H9 (cell line): ENCODE measurements around the gene TGM2. TPM values are rescaled to one million over a fixed set of nuclear protein-coding genes. Genes with fewer than 3 reads are reported as not detected.

Source experiments
- DNase-seq: peaks from one replicate; pipeline ENCODE4 v3.0.0-alpha.2; 2017
- H2AFZ ChIP-seq: one replicate; pipeline ENCODE4 v1.6.1; 2013; ENCODE audit warnings: mild to moderate bottlenecking, low read length, control low read depth, moderate library complexity
- H2AK5ac ChIP-seq: 2 replicates; pipeline ENCODE4 v1.6.1; 2013; ENCODE audit warnings: low read length, control low read depth, mixed read lengths; ENCODE audit not compliant: insufficient read length
- H2BK120ac ChIP-seq: one replicate; pipeline ENCODE4 v1.6.1; 2013; ENCODE audit warnings: low read depth, mild to moderate bottlenecking, low read length, control low read depth, inconsistent platforms; ENCODE audit not compliant: poor library complexity, severe bottlenecking
- H2BK12ac ChIP-seq: 2 replicates; pipeline ENCODE4 v1.6.1; 2013; ENCODE audit warnings: low read length, control low read depth, mixed read lengths, low read depth; ENCODE audit not compliant: insufficient read length
- H2BK15ac ChIP-seq: 2 replicates; pipeline ENCODE4 v1.6.1; 2013; ENCODE audit warnings: low read depth, low read length, control low read depth
- H2BK20ac ChIP-seq: one replicate; pipeline ENCODE4 v1.6.1; 2013; ENCODE audit warnings: low read depth, mild to moderate bottlenecking, low read length, control low read depth, inconsistent platforms; ENCODE audit not compliant: poor library complexity, severe bottlenecking
- H2BK5ac ChIP-seq: 2 replicates; pipeline ENCODE4 v1.6.1; 2013; ENCODE audit warnings: low read length, control low read depth, mixed read lengths; ENCODE audit not compliant: insufficient read length
- H3K14ac ChIP-seq: 2 replicates; pipeline ENCODE4 v1.6.1; 2013; ENCODE audit warnings: low read length, control low read depth; ENCODE audit not compliant: insufficient read depth
- H3K18ac ChIP-seq: 2 replicates; pipeline ENCODE4 v1.6.1; 2013; ENCODE audit warnings: low read depth, mild to moderate bottlenecking, mixed read lengths, low read length, control low read depth; ENCODE audit not compliant: insufficient read length
- H3K23ac ChIP-seq: 2 replicates; pipeline ENCODE4 v1.6.1; 2013; ENCODE audit warnings: low read length, control low read depth, mixed read lengths, low read depth; ENCODE audit not compliant: insufficient read length
- H3K23me2 ChIP-seq: 2 replicates; pipeline ENCODE4 v1.6.1; 2013; ENCODE audit warnings: low read depth, mild to moderate bottlenecking, mixed read lengths, low read length, control low read depth; ENCODE audit not compliant: insufficient read length, poor library complexity, severe bottlenecking
- H3K27ac ChIP-seq: 2 replicates; pipeline ENCODE4 v1.5.1; 2013; ENCODE audit warnings: low read length, control low read depth, mixed read lengths, low read depth; ENCODE audit not compliant: insufficient read length
- H3K27me3 ChIP-seq: 2 replicates; pipeline ENCODE4 v1.6.1; 2013; ENCODE audit warnings: low read length, control low read depth, inconsistent platforms; ENCODE audit not compliant: insufficient read depth
- H3K4ac ChIP-seq: 2 replicates; pipeline ENCODE4 v1.6.1; 2013; ENCODE audit warnings: low read depth, mild to moderate bottlenecking, control low read depth, inconsistent platforms, low read length, moderate library complexity
- H3K4me1 ChIP-seq: 2 replicates; pipeline ENCODE4 v1.6.1; 2013; ENCODE audit warnings: low read length, control low read depth, inconsistent platforms; ENCODE audit not compliant: insufficient read depth
- H3K4me2 ChIP-seq: 2 replicates; pipeline ENCODE4 v1.6.1; 2013; ENCODE audit warnings: low read length, control low read depth, mixed read lengths; ENCODE audit not compliant: insufficient read length, insufficient read depth
- H3K56ac ChIP-seq: 2 replicates; pipeline ENCODE4 v1.6.1; 2013; ENCODE audit warnings: low read depth, mild to moderate bottlenecking, mixed read lengths, low read length, control low read depth; ENCODE audit not compliant: insufficient read length
- H3K79me1 ChIP-seq: 2 replicates; pipeline ENCODE4 v1.6.1; 2013; ENCODE audit warnings: low read depth, mild to moderate bottlenecking, moderate library complexity, low read length, control low read depth, inconsistent platforms; ENCODE audit not compliant: insufficient read depth, poor library complexity, severe bottlenecking
- H3K79me2 ChIP-seq: 2 replicates; pipeline ENCODE4 v1.6.1; 2013; ENCODE audit warnings: low read length, control low read depth, inconsistent platforms; ENCODE audit not compliant: insufficient read depth
- H3K9ac ChIP-seq: 2 replicates; pipeline ENCODE4 v1.6.1; 2013; ENCODE audit warnings: low read length, control low read depth, mixed read lengths; ENCODE audit not compliant: insufficient read length; ENCODE audit errors: extremely low read depth
- H3K9me3 ChIP-seq: one replicate; pipeline ENCODE4 v1.6.1; 2013; ENCODE audit warnings: low read depth, low read length, inconsistent platforms; ENCODE audit not compliant: control insufficient read depth
- H3T11ph ChIP-seq: one replicate; pipeline ENCODE4 v1.6.1; 2013; ENCODE audit warnings: mild to moderate bottlenecking, low read length, control low read depth, inconsistent platforms
- H4K20me1 ChIP-seq: one replicate; pipeline ENCODE4 v1.6.1; 2013; ENCODE audit not compliant: control insufficient read depth, insufficient read length, insufficient read depth
- H4K5ac ChIP-seq: 2 replicates; pipeline ENCODE4 v1.6.1; 2013; ENCODE audit warnings: low read depth, mild to moderate bottlenecking, mixed read lengths, low read length, control low read depth; ENCODE audit not compliant: insufficient read length
- H4K8ac ChIP-seq: replicated peaks from 2 replicates; pipeline ENCODE4 v1.6.1; 2013; ENCODE audit warnings: low read length, control low read depth, mixed read lengths, low read depth; ENCODE audit not compliant: insufficient read length
- H4K91ac ChIP-seq: 2 replicates; pipeline ENCODE4 v1.6.1; 2013; ENCODE audit warnings: low read depth, mild to moderate bottlenecking, moderate library complexity, mixed read lengths, low read length, control low read depth; ENCODE audit not compliant: insufficient read length
- H3K27ac Mint-ChIP-seq, 3 experiments: 2 replicates in 2 of 3; 3 replicates in 1 of 3; pipeline ENCODE4 v1.8.0; 2020 to 2021; ENCODE audit warnings: mixed read lengths in 3 of 3, mild to moderate bottlenecking in 1 of 3, moderate library complexity in 1 of 3
- H3K27me3 Mint-ChIP-seq: 2 replicates; pipeline ENCODE4 v1.8.0; 2021; ENCODE audit warnings: low read depth, mild to moderate bottlenecking, moderate library complexity, mixed read lengths
- H3K36me3 Mint-ChIP-seq, 3 experiments: 2 replicates in 2 of 3; 3 replicates in 1 of 3; pipeline ENCODE4 v1.8.0; 2020 to 2021; ENCODE audit warnings: low read depth in 3 of 3, mixed read lengths in 3 of 3; ENCODE audit not compliant: insufficient read depth in 1 of 3
- H3K4me1 Mint-ChIP-seq, 2 experiments: 2 replicates each; pipeline ENCODE4 v1.8.0; 2020; ENCODE audit warnings: mixed read lengths in 2 of 2
- H3K4me3 Mint-ChIP-seq, 2 experiments: 2 replicates in 1 of 2; 3 replicates in 1 of 2; pipeline ENCODE4 v1.8.0; 2020 to 2021; ENCODE audit warnings: mild to moderate bottlenecking in 2 of 2, mixed read lengths in 2 of 2, moderate library complexity in 1 of 2
- H3K9me3 Mint-ChIP-seq, 2 experiments: 2 replicates in 1 of 2; 3 replicates in 1 of 2; pipeline ENCODE4 v1.8.0; 2020; ENCODE audit warnings: mild to moderate bottlenecking in 2 of 2, mixed read lengths in 2 of 2, moderate library complexity in 1 of 2
- WGBS: extraction: QIAGEN DNeasy Blood & Tissue Kit; methylation state at CpG from one replicate; pipeline ENCODE4 v1.1.7; 2013; ENCODE audit warnings: missing lambda C conversion rate, low lambda C conversion rate, mixed read lengths; ENCODE audit not compliant: insufficient read length; ENCODE audit errors: extremely low coverage; 5-methylcytosine and 5-hydroxymethylcytosine counted together
- total RNA-seq: library from RNA; stranded (reverse); gene quantifications from 2 replicates; pipeline ENCODE4 v1.2.1, GENCODE V29; 2021
- TF ChIP-seq, protein P1 (sequence below): fragments of 200-600 bp; sonication (generic); conservative IDR thresholded peaks from 3 replicates; pipeline ENCODE4 v1.8.0; 2021; ENCODE audit warnings: antibody characterized with exemption, mild to moderate bottlenecking

Gene TGM2
- total RNA-seq, 1 experiment from 2014 or later = 1.1 TPM

DNA sequence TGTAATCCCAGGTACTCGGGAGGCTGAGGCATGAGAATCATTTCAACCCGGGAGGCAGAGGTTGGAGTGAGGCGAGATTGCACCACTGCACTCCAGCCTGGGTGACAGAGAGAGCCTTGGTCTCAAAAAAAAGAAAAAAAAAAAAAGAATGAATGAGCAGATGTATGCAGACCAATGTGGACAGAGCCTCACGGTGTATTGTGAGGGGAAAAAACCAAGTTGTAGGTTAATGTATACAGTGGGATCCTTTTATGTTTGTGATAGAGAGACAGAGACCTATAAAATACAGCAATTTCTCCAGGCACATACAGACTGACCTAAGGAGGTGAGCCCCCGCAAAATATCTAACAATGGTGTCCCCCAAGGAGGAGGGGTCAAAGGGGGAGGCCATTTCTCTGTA lies 11.7 kb downstream of the TGM2 start:
- H4K91ac ChIP-seq = no peak overlapping the region
- Mint-ChIP-seq H3K36me3 (no peaks in the 10 kb centered on the region; a peak in 1 of 7 replicates), H3K4me1 (peaks cover 3 to 14% of the 10 kb centered on the region in 2 experiments), H3K27me3 (peaks cover 1% of the 10 kb centered on the region), H3K27ac (no peak overlapping the region), H3K4me3 (no peak overlapping the region), H3K9me3 (no peaks in the 10 kb centered on the region)
- H4K20me1 ChIP-seq = no peaks in the 10 kb centered on the region
- no peak overlapping the region for H3K23ac ChIP-seq
- TF ChIP-seq, protein P1, sequence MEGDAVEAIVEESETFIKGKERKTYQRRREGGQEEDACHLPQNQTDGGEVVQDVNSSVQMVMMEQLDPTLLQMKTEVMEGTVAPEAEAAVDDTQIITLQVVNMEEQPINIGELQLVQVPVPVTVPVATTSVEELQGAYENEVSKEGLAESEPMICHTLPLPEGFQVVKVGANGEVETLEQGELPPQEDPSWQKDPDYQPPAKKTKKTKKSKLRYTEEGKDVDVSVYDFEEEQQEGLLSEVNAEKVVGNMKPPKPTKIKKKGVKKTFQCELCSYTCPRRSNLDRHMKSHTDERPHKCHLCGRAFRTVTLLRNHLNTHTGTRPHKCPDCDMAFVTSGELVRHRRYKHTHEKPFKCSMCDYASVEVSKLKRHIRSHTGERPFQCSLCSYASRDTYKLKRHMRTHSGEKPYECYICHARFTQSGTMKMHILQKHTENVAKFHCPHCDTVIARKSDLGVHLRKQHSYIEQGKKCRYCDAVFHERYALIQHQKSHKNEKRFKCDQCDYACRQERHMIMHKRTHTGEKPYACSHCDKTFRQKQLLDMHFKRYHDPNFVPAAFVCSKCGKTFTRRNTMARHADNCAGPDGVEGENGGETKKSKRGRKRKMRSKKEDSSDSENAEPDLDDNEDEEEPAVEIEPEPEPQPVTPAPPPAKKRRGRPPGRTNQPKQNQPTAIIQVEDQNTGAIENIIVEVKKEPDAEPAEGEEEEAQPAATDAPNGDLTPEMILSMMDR = no peak
- no peak overlapping the region for H2AFZ ChIP-seq
- no peak overlapping the region for H3K9ac ChIP-seq
- H3K56ac ChIP-seq = no peak overlapping the region
- H3K4ac ChIP-seq = no peak overlapping the region
- H3K27ac ChIP-seq = no peak overlapping the region
- no peaks in the 10 kb centered on the region for H3K27me3 ChIP-seq
- H2BK20ac ChIP-seq = no peak overlapping the region
- no peak overlapping the region for H2BK12ac ChIP-seq
- H3K79me1 ChIP-seq = no peaks in the 10 kb centered on the region
- no peak overlapping the region for H3K14ac ChIP-seq
- H4K8ac ChIP-seq = no peak overlapping the region
- H3T11ph ChIP-seq = no peak overlapping the region
- H3K4me2 ChIP-seq = no peak overlapping the region
- H3K9me3 ChIP-seq = no peaks in the 10 kb centered on the region
- peaks cover 3% of the 10 kb centered on the region for H3K23me2 ChIP-seq
- H2BK15ac ChIP-seq = no peak overlapping the region
- no peak overlapping the region for H4K5ac ChIP-seq
- H3K79me2 ChIP-seq = no peaks in the 10 kb centered on the region
- DNase-seq = no peak
- no CpG with 5 or more reads among the region's 5 CpGs for WGBS
- H2AK5ac ChIP-seq = no peak overlapping the region
- H2BK5ac ChIP-seq = no peak overlapping the region
- H2BK120ac ChIP-seq = no peak overlapping the region
- H3K18ac ChIP-seq = no peak overlapping the region
- H3K4me1 ChIP-seq = no peaks in the 10 kb centered on the region
